HepG2 (cell line): Measurements from ENCODE around the gene MVP. TPM values are rescaled to one million over a fixed set of nuclear protein-coding genes. Genes with fewer than 3 reads are reported as not detected.
A peak's percentile ranks its signal among the peaks of the same experiment; 100 is the strongest.

Source experiments
- ATAC-seq: fragments of 200-7000 bp; cut with Tn5 transposase; 3 replicates; pipeline ENCODE4 v1.9.1; 2020; ENCODE audit warnings: mild to moderate bottlenecking, moderate library complexity
- BruUV-seq: library from RNA; stranded (reverse); fragments of 400-500 nt; replicated peaks from 2 replicates; lab custom pipeline; 2021; lab: Mats Ljungman, UMichigan
- CTCF ChIA-PET: fragments of 300-600 bp; formaldehyde crosslinking; extraction: SDS; loops from one replicate; lab custom pipeline; 2021; ENCODE audit warnings: low total read pairs, inconsistent platforms, low intra/inter-chr PET ratio; lab: Yijun Ruan, JAX
- POLR2A ChIA-PET: fragments of 350-600 bp; sonication (Branson Sonifier 250); formaldehyde crosslinking; loops from one replicate; lab custom pipeline; 2020; ENCODE audit warnings: antibody characterized with exemption, inconsistent platforms; lab: Yijun Ruan, JAX
- DNase-seq: peaks from one replicate; pipeline ENCODE4 v3.0.0-alpha.2; 2015; ENCODE audit warnings: low spot score
- FAIRE-seq: peaks from 3 replicates; lab custom pipeline; 2011; peaks lifted over from hg19 to GRCh38; lab: Jason Lieb, UNC
- H2AFZ ChIP-seq: one replicate; pipeline ENCODE4 v1.6.1; 2011; ENCODE audit warnings: low read length, inconsistent platforms
- H3K27ac ChIP-seq: fragments of 300-600 bp; 3 replicates; pipeline ENCODE4 v1.8.0; 2011; ENCODE audit warnings: mixed run types, mild to moderate bottlenecking, mixed read lengths, low read length, inconsistent platforms; ENCODE audit not compliant: insufficient read depth; ENCODE audit errors: extremely low read length
- H3K27me3 ChIP-seq, 2 experiments: fragments of 200-600 bp in 1 of 2; 2 replicates in 1 of 2; 3 replicates in 1 of 2; pipeline versions ENCODE4 v1.6.0 to v1.8.0; 2011; ENCODE audit warnings: low read length in 2 of 2, mild to moderate bottlenecking in 2 of 2, moderate library complexity in 2 of 2, inconsistent platforms in 1 of 2; ENCODE audit not compliant: insufficient read depth in 2 of 2, control insufficient read depth in 1 of 2
- H3K36me3 ChIP-seq, 2 experiments: fragments of 200-600 bp in 1 of 2; replicated peaks in 1 of 2; 2 replicates in 1 of 2; 3 replicates in 1 of 2; pipeline versions ENCODE4 v1.5.1 to v1.8.0; 2011; ENCODE audit warnings: low read length in 2 of 2, inconsistent platforms in 1 of 2; ENCODE audit not compliant: insufficient read depth in 2 of 2, control insufficient read depth in 1 of 2
- H3K4me1 ChIP-seq: 2 replicates; pipeline ENCODE4 v1.5.1; 2012; ENCODE audit warnings: low read length, inconsistent platforms; ENCODE audit not compliant: insufficient read depth
- H3K4me2 ChIP-seq: 2 replicates; pipeline ENCODE4 v1.6.0; 2011; ENCODE audit warnings: low read depth, low read length, inconsistent platforms
- H3K4me3 ChIP-seq, 3 experiments: fragments of 200-600 bp in 1 of 3; sonication (generic), shearing (Covaris generic) in 1 of 3; replicated peaks in 1 of 3; 2 replicates each; pipeline ENCODE4 v1.5.1; 2011 to 2016; ENCODE audit warnings: low read length in 3 of 3, inconsistent platforms in 2 of 3, low read depth in 2 of 3, mild to moderate bottlenecking in 2 of 3, control low read depth in 1 of 3, mixed read lengths in 1 of 3; ENCODE audit not compliant: insufficient read depth in 1 of 3
- H3K79me2 ChIP-seq: one replicate; pipeline ENCODE4 v1.6.1; 2011; ENCODE audit warnings: low read length, inconsistent platforms; ENCODE audit not compliant: insufficient read depth
- H3K9ac ChIP-seq: 2 replicates; pipeline ENCODE4 v1.6.0; 2011; ENCODE audit warnings: mild to moderate bottlenecking, low read depth, low read length, inconsistent platforms; ENCODE audit not compliant: insufficient read depth
- H3K9me3 ChIP-seq: 2 replicates; pipeline ENCODE4 v1.5.1; 2012; ENCODE audit warnings: mild to moderate bottlenecking, low read length
- H4K20me1 ChIP-seq: 2 replicates; pipeline ENCODE4 v1.6.0; 2011; ENCODE audit warnings: inconsistent platforms, mild to moderate bottlenecking, low read length, moderate library complexity; ENCODE audit not compliant: insufficient read depth
- ARNTL ChIP-seq: sonication (generic); formaldehyde crosslinking; IDR thresholded peaks from 2 replicates; pipeline ENCODE4 v1.4.0; 2020; ENCODE audit warnings: mild to moderate bottlenecking, missing genetic modification reagents
- BRD4 ChIP-seq: sonication (generic); formaldehyde crosslinking; IDR thresholded peaks from 2 replicates; pipeline ENCODE4 v1.4.0; 2020; ENCODE audit warnings: missing genetic modification reagents
- CHCHD3 ChIP-seq: sonication (generic); formaldehyde crosslinking; IDR thresholded peaks from 2 replicates; pipeline ENCODE4 v1.8.0; 2022; ENCODE audit warnings: mild to moderate bottlenecking, missing genetic modification reagents, moderate library complexity
- CREM ChIP-seq, 2 experiments: sonication (generic) in 1 of 2; formaldehyde crosslinking in 1 of 2; IDR thresholded peaks; 2 replicates each; pipeline versions ENCODE4 v1.4.0 to v1.6.1; 2016 to 2020; ENCODE audit warnings: antibody characterized with exemption in 1 of 2, mild to moderate bottlenecking in 1 of 2, missing genetic modification reagents in 1 of 2
- NFKB2 ChIP-seq: sonication (generic); formaldehyde crosslinking; IDR thresholded peaks from 2 replicates; pipeline ENCODE4 v1.4.0; 2020; ENCODE audit warnings: missing genetic modification reagents, borderline replicate concordance
- POLR2G ChIP-seq: fragments of 200-400 bp; formaldehyde crosslinking; IDR thresholded peaks from 2 replicates; pipeline ENCODE4 v1.6.1; 2018; ENCODE audit warnings: mild to moderate bottlenecking, low read depth, low read length, moderate library complexity
- RBFOX2 ChIP-seq: fragments of 200-400 bp; formaldehyde crosslinking; IDR thresholded peaks from 2 replicates; pipeline ENCODE4 v1.6.1; 2017; ENCODE audit warnings: low read depth, mild to moderate bottlenecking, low read length
- SCMH1 ChIP-seq: sonication (generic); formaldehyde crosslinking; IDR thresholded peaks from 2 replicates; pipeline ENCODE4 v1.9.0; 2021; ENCODE audit warnings: missing genetic modification reagents, mild to moderate bottlenecking, borderline replicate concordance
- TEAD3 ChIP-seq: optimal IDR thresholded peaks from 2 replicates; pipeline ENCODE3; 2016; ENCODE audit warnings: borderline replicate concordance
- ZFP62 ChIP-seq: sonication (generic); formaldehyde crosslinking; IDR thresholded peaks from 2 replicates; pipeline ENCODE4 v1.4.0; 2020; ENCODE audit warnings: missing genetic modification reagents
- ZNF33A ChIP-seq: sonication (generic); formaldehyde crosslinking; IDR thresholded peaks from 2 replicates; pipeline ENCODE4 v1.5.1; 2020; ENCODE audit warnings: missing genetic modification reagents, mild to moderate bottlenecking, moderate library complexity, borderline replicate concordance
- ZNF446 ChIP-seq: sonication (generic); formaldehyde crosslinking; IDR thresholded peaks from 2 replicates; pipeline ENCODE4 v1.5.0; 2020; ENCODE audit warnings: mild to moderate bottlenecking, missing genetic modification reagents
- WGBS: methylation state at CpG from one replicate; pipeline ENCODE4 v1.1.6; 2017; ENCODE audit warnings: low lambda C conversion rate; 5-methylcytosine and 5-hydroxymethylcytosine counted together
- in situ Hi-C: cut with HindIII; loops from 2 replicates; pipeline ENCODE4 v1.10.0; 2017; ENCODE audit warnings: low pct_unique_long_range_greater_than_20kb; ENCODE audit not compliant: extremely low pct_ligation_motif_present
- intact Hi-C: fragments of 100-400 bp; cut with micrococcal nuclease; formaldehyde crosslinking; loops from one replicate; pipeline ENCODE4 v1.10.0; 2022; ENCODE audit not compliant: unreplicated experiment
- polyA plus RNA-seq, 8 experiments: library from polyadenylated mRNA; depleted of rRNA in 3 of 8; stranded (reverse) in 7 of 8; unstranded in 1 of 8; fragments of >200 nt; fragmentation: Illumina TruSeq in 4 of 8; extraction: Trizol in 4 of 8; gene quantifications; 2 replicates each; pipeline versions ENCODE4 v1.2.1 to v1.2.3, GENCODE V29; 2011 to 2016; ENCODE audit warnings: low read depth in 4 of 8, missing spikeins in 1 of 8, mixed read lengths in 1 of 8; ENCODE audit not compliant: insufficient read depth in 1 of 8
- total RNA-seq, 5 experiments: library from RNA; depleted of rRNA; stranded (reverse); fragments of >200 nt; fragmentation: Illumina TruSeq; extraction: Trizol; gene quantifications; 2 replicates each; pipeline ENCODE4 v1.2.3, GENCODE V29; 2016; ENCODE audit warnings: low read depth in 1 of 5
- TF ChIP-seq, protein P1 (sequence below): sonication (generic); formaldehyde crosslinking; IDR thresholded peaks from 2 replicates; pipeline ENCODE4 v1.5.0; 2020; ENCODE audit warnings: missing genetic modification reagents, mild to moderate bottlenecking, borderline replicate concordance
- TF ChIP-seq, protein P2 (sequence below): sonication (generic); formaldehyde crosslinking; IDR thresholded peaks from 2 replicates; pipeline ENCODE4 v1.8.0; 2022; ENCODE audit warnings: low read depth, missing genetic modification reagents
- TF ChIP-seq, protein P3 (sequence below): sonication (generic); formaldehyde crosslinking; IDR thresholded peaks from 2 replicates; pipeline ENCODE4 v1.4.0; 2020; ENCODE audit warnings: missing genetic modification reagents
- TF ChIP-seq, protein P4 (sequence below): sonication (generic); formaldehyde crosslinking; IDR thresholded peaks from 2 replicates; pipeline ENCODE4 v1.5.0; 2020; ENCODE audit warnings: mild to moderate bottlenecking, missing genetic modification reagents

The MVP gene
- total and polyA plus RNA-seq, 2 of the 13 experiments (the other 11 are each of a cell fraction or from before 2014, with no cell fraction given), result 22.9 to 43.5 TPM

DNA sequence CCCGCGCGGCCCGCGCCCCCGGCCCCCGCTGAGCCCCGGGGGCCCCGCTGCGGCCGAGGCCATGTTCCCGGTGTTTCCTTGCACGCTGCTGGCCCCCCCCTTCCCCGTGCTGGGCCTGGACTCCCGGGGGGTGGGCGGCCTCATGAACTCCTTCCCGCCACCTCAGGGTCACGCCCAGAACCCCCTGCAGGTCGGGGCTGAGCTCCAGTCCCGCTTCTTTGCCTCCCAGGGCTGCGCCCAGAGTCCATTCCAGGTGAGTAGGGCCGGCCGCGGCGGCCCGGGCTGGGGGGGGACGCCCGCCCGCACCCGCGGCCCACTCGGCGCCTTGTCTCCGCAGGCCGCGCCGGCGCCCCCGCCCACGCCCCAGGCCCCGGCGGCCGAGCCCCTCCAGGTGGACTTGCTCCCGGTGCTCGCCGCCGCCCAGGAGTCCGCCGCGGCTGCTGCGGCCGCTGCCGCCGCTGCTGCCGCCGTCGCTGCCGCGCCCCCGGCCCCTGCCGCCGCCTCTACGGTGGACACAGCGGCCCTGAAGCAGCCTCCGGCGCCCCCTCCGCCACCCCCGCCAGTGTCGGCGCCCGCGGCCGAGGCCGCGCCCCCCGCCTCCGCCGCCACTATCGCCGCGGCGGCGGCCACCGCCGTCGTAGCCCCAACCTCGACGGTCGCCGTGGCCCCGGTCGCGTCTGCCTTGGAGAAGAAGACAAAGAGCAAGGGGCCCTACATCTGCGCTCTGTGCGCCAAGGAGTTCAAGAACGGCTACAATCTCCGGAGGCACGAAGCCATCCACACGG is 13.4 kb upstream of the MVP start:
- under 1% methylated on average over 44 of the region's 99 CpGs for WGBS
- TF ChIP-seq TEAD3 (CRISPR knock-in tag), result peak; percentile 28
- no peak for TF ChIP-seq SCMH1 (CRISPR knock-in tag)
- TF ChIP-seq ZFP62, result 0 out of 2 replicates have a peak, but pooled peaks have one; percentile 12
- TF ChIP-seq POLR2G, result peak; percentile 74
- TF ChIP-seq, protein P1, sequence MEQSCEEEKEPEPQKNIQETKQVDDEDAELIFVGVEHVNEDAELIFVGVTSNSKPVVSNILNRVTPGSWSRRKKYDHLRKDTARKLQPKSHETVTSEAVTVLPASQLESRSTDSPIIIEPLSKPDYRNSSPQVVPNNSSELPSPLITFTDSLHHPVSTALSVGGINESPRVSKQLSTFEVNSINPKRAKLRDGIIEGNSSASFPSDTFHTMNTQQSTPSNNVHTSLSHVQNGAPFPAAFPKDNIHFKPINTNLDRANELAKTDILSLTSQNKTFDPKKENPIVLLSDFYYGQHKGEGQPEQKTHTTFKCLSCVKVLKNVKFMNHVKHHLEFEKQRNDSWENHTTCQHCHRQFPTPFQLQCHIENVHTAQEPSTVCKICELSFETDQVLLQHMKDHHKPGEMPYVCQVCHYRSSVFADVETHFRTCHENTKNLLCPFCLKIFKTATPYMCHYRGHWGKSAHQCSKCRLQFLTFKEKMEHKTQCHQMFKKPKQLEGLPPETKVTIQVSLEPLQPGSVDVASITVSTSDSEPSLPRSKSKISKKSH, result 0 out of 2 replicates have a peak, but pooled peaks have one; percentile 34
- TF ChIP-seq NFKB2 (CRISPR knock-in tag), result 0 out of 2 replicates have a peak, but pooled peaks have one; percentile 28
- TF ChIP-seq, protein P2, sequence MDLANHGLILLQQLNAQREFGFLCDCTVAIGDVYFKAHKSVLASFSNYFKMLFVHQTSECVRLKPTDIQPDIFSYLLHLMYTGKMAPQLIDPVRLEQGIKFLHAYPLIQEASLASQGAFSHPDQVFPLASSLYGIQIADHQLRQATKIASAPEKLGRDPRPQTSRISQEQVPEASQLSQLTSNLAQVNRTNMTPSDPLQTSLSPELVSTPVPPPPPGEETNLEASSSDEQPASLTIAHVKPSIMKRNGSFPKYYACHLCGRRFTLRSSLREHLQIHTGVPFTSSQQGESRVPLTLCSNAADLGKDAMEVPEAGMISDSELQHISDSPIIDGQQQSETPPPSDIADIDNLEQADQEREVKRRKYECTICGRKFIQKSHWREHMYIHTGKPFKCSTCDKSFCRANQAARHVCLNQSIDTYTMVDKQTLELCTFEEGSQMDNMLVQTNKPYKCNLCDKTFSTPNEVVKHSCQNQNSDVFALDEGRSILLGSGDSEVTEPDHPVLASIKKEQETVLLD (CRISPR knock-in tag), result peak; percentile 89
- TF ChIP-seq ARNTL (CRISPR knock-in tag), result 0 out of 2 replicates have a peak, but pooled peaks have one; percentile 30
- TF ChIP-seq, protein P3, sequence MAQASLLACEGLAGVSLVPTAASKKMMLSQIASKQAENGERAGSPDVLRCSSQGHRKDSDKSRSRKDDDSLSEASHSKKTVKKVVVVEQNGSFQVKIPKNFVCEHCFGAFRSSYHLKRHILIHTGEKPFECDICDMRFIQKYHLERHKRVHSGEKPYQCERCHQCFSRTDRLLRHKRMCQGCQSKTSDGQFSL (CRISPR knock-in tag), result peak; percentile 93
- no peak for TF ChIP-seq ZNF33A (CRISPR knock-in tag)
- peak; percentile 54; the same call in 1 of the 2 replicates for TF ChIP-seq ZNF446 (CRISPR knock-in tag)
- TF ChIP-seq, protein P4, sequence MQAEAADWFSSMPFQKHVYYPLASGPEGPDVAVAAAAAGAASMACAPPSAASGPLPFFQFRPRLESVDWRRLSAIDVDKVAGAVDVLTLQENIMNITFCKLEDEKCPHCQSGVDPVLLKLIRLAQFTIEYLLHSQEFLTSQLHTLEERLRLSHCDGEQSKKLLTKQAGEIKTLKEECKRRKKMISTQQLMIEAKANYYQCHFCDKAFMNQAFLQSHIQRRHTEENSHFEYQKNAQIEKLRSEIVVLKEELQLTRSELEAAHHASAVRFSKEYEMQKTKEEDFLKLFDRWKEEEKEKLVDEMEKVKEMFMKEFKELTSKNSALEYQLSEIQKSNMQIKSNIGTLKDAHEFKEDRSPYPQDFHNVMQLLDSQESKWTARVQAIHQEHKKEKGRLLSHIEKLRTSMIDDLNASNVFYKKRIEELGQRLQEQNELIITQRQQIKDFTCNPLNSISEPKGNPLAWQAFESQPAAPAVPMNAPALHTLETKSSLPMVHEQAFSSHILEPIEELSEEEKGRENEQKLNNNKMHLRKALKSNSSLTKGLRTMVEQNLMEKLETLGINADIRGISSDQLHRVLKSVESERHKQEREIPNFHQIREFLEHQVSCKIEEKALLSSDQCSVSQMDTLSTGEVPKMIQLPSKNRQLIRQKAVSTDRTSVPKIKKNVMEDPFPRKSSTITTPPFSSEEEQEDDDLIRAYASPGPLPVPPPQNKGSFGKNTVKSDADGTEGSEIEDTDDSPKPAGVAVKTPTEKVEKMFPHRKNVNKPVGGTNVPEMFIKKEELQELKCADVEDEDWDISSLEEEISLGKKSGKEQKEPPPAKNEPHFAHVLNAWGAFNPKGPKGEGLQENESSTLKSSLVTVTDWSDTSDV (CRISPR knock-in tag), result no peak
- TF ChIP-seq CREM (IDR thresholded peaks at IDR 0.05), result no peak
- TF ChIP-seq CREM (CRISPR knock-in tag; IDR thresholded peaks at IDR 0.05), result no peak
- no peak for TF ChIP-seq CHCHD3 (CRISPR knock-in tag)
- TF ChIP-seq BRD4 (CRISPR knock-in tag), result peak; percentile 63; the same call in 1 of the 2 replicates
- TF ChIP-seq RBFOX2, result peak; percentile 70

More for the DNA sequence above, 13.4 kb upstream of the MVP start:
- no peak overlapping the region for H2AFZ ChIP-seq
- ChIA-PET CTCF (interaction anchor here (1.8 kb wide), 1 partner anchor 42 kb away, joined by 5 read pairs; no protein-coding TSS in a partner anchor), POLR2A (interaction anchor here (0.6 to 3.7 kb wide), 27 partner anchors 10 to 259 kb away, joined by 3 to 80 read pairs (median 4); partner anchors contain the start of genes ALDOA, ASPHD1, CDIPT and KIF22)
- H3K36me3 ChIP-seq, result peaks cover 10 to 46% of the 10 kb centered on the region in 2 experiments
- H3K4me1 ChIP-seq, result peaks cover 60% of the 10 kb centered on the region
- peak overlapping the region; percentile 85 for H3K9ac ChIP-seq
- peak overlapping the region; percentile 68 to 85 (median 77) for H3K4me3 ChIP-seq
- no TSS peak for BruUV-seq
- peak overlapping the region; percentile 90 for H3K27ac ChIP-seq
- no peaks in the 10 kb centered on the region for H3K9me3 ChIP-seq
- in situ Hi-C loops (loop anchor here (25.0 kb wide), 1 partner anchor 855 kb away; the partner anchor contains the start of genes FBRS and PRR14), intact Hi-C loops (no loop called here)
- peak overlapping the region; percentile 88 for H3K4me2 ChIP-seq
- peaks cover 22% of the 10 kb centered on the region for H3K79me2 ChIP-seq
- ATAC-seq (no peak), FAIRE-seq (no peak), DNase-seq (peak; percentile 76)
- H3K27me3 ChIP-seq, result no peaks in the 10 kb centered on the region
- H4K20me1 ChIP-seq, result peaks cover 23% of the 10 kb centered on the region; the same call in 1 of the 2 replicates
